ENCODE data around the gene MYOZ2.

MYOZ2 gene

DNA sequence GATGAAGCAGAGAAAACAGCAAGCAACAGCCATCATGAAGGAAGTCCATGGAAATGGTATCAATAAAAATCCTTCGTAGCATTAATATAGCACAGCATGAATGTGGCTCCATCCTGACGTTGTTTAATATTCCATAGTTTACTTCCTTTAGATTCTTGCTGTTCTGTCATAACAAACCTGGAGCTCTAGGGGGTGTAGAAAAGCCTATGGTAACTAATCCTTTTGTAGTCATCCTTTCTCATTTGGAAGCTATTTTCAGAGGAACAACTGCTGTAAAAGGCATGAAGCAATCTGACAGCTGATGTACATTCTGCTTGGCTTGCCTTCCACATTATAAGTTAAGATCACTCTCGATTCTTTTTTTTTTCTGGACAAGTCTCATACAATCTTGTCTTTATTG is 914 bp downstream of the MYOZ2 start:
- H3K4me1 ChIP-seq (ENCODE audit: control insufficient read depth, insufficient read depth, low read length) = no peaks in the 10 kb centered on the region
- TF ChIP-seq ZFP37 (tag by site-specific recombination; IDR thresholded peaks at IDR 0.05) (no peak), ZEB2 (tag by site-specific recombination; IDR thresholded peaks at IDR 0.05) (no peak), TCF7L2 (IDR thresholded peaks at IDR 0.05; ENCODE audit: borderline replicate concordance, low read depth, low read length) (no peak), ZNF768 (tag by site-specific recombination; IDR thresholded peaks at IDR 0.05) (no peak), OSR2 (tag by site-specific recombination; IDR thresholded peaks at IDR 0.05) (no peak), OVOL3 (tag by site-specific recombination; IDR thresholded peaks at IDR 0.05) (no peak), ZNF366 (tag by site-specific recombination; conservative IDR thresholded peaks at IDR 0.05) (no peak)
- TF ChIP-seq, protein P1, sequence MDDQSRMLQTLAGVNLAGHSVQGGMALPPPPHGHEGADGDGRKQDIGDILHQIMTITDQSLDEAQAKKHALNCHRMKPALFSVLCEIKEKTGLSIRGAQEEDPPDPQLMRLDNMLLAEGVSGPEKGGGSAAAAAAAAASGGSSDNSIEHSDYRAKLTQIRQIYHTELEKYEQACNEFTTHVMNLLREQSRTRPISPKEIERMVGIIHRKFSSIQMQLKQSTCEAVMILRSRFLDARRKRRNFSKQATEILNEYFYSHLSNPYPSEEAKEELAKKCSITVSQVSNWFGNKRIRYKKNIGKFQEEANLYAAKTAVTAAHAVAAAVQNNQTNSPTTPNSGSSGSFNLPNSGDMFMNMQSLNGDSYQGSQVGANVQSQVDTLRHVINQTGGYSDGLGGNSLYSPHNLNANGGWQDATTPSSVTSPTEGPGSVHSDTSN (CRISPR knock-in tag; IDR thresholded peaks at IDR 0.05) = no peak
- no peaks in the 10 kb centered on the region for H3K36me3 ChIP-seq (ENCODE audit: control insufficient read depth in 2 of 2, insufficient read depth in 1 of 2, low read length in 2 of 2)
- CTCF ChIA-PET = no interaction called here
- no peaks in the 10 kb centered on the region for H3K9me3 ChIP-seq (ENCODE audit: control insufficient read depth, insufficient read depth, low read depth, low read length)
- no peak overlapping the region for H3K4me3 ChIP-seq (ENCODE audit: low read depth, low read length)
- no peak overlapping the region for H3K27ac ChIP-seq (ENCODE audit: extremely low read depth, low read depth, low read length)
- POLR2A ChIA-PET = no interaction called here

GRCh38 chr4:119138046-119138445 is 2.4 kb downstream of the MYOZ2 start:
- TF ChIP-seq ZNF366 (tag by site-specific recombination; conservative IDR thresholded peaks at IDR 0.05) = no peak
- no peak for TF ChIP-seq SP2 (tag by site-specific recombination; IDR thresholded peaks at IDR 0.05)
- no peak for TF ChIP-seq ZNF274 (IDR thresholded peaks at IDR 0.05; ENCODE audit: low read length)
- no peak for TF ChIP-seq ZNF274 (tag by site-specific recombination; IDR thresholded peaks at IDR 0.05; ENCODE audit: borderline replicate concordance)
- TF ChIP-seq HOXC10 (CRISPR knock-in tag; IDR thresholded peaks at IDR 0.05) = no peak
- no peak for TF ChIP-seq ZNF571 (tag by site-specific recombination; IDR thresholded peaks at IDR 0.05)
- no peak for TF ChIP-seq ZNF639 (tag by site-specific recombination; IDR thresholded peaks at IDR 0.05)
- TF ChIP-seq, protein P2, sequence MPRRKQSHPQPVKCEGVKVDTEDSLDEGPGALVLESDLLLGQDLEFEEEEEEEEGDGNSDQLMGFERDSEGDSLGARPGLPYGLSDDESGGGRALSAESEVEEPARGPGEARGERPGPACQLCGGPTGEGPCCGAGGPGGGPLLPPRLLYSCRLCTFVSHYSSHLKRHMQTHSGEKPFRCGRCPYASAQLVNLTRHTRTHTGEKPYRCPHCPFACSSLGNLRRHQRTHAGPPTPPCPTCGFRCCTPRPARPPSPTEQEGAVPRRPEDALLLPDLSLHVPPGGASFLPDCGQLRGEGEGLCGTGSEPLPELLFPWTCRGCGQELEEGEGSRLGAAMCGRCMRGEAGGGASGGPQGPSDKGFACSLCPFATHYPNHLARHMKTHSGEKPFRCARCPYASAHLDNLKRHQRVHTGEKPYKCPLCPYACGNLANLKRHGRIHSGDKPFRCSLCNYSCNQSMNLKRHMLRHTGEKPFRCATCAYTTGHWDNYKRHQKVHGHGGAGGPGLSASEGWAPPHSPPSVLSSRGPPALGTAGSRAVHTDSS (tag by site-specific recombination; IDR thresholded peaks at IDR 0.05) = no peak
- TF ChIP-seq ZNF133 (tag by site-specific recombination; IDR thresholded peaks at IDR 0.05) = no peak
- TF ChIP-seq ZNF76 (tag by site-specific recombination; IDR thresholded peaks at IDR 0.05; ENCODE audit: borderline replicate concordance, low read depth) = no peak
- TF ChIP-seq, protein P3, sequence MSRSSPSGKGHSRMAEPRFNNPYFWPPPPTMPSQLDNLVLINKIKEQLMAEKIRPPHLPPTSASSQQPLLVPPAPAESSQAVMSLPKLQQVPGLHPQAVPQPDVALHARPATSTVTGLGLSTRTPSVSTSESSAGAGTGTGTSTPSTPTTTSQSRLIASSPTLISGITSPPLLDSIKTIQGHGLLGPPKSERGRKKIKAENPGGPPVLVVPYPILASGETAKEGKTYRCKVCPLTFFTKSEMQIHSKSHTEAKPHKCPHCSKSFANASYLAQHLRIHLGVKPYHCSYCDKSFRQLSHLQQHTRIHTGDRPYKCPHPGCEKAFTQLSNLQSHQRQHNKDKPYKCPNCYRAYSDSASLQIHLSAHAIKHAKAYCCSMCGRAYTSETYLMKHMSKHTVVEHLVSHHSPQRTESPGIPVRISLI (tag by site-specific recombination; IDR thresholded peaks at IDR 0.05) = no peak
- TF ChIP-seq ZNF324 (tag by site-specific recombination; IDR thresholded peaks at IDR 0.05) = no peak
- no peak for TF ChIP-seq ZNF624 (tag by site-specific recombination; IDR thresholded peaks at IDR 0.05)
- no peak for TF ChIP-seq ZNF777 (tag by site-specific recombination; IDR thresholded peaks at IDR 0.05; ENCODE audit: borderline replicate concordance)
- no peak for TF ChIP-seq ZNF214 (tag by site-specific recombination; IDR thresholded peaks at IDR 0.05; ENCODE audit: borderline replicate concordance)
- TF ChIP-seq FEZF1 (tag by site-specific recombination; IDR thresholded peaks at IDR 0.05) = no peak
- TF ChIP-seq ZBTB21 (tag by site-specific recombination; IDR thresholded peaks at IDR 0.05) = no peak
- TF ChIP-seq ZNF510 (tag by site-specific recombination; IDR thresholded peaks at IDR 0.05; ENCODE audit: insufficient replicate concordance) = no peak
- TF ChIP-seq ZBTB44 (tag by site-specific recombination; IDR thresholded peaks at IDR 0.05) = no peak
- H3K27ac ChIP-seq (ENCODE audit: extremely low read depth, low read depth, low read length) = no peak overlapping the region
- no peaks in the 10 kb centered on the region for H3K9me3 ChIP-seq (ENCODE audit: control insufficient read depth, insufficient read depth, low read depth, low read length)
- H3K4me1 ChIP-seq (ENCODE audit: control insufficient read depth, insufficient read depth, low read length) = no peaks in the 10 kb centered on the region
- no peak overlapping the region for H3K4me3 ChIP-seq (ENCODE audit: low read depth, low read length)
- ChIA-PET POLR2A (interaction anchor here (0.6 to 1.3 kb wide), 2 partner anchors 75 to 94 kb away, joined by 3 to 7 read pairs; no protein-coding TSS in a partner anchor), CTCF (no interaction called here)
- H3K36me3 ChIP-seq (ENCODE audit: control insufficient read depth in 2 of 2, insufficient read depth in 1 of 2, low read length in 2 of 2) = no peaks in the 10 kb centered on the region
